Measurements from ENCODE around the gene WDR77.

The WDR77 gene

GRCh38 chr1:111468717-111469100 lies 19.7 kb upstream of the WDR77 start:
- no peak for DNase-seq

- DNase-seq: no peak
Observed at GRCh38 chr1:111467865-111468716, 19.0 kb upstream of the WDR77 start.

- no peak for DNase-seq
Observed at GRCh38 chr1:111466480-111466879, 17.4 kb upstream of the WDR77 start.

- no peak for DNase-seq
Observed at GRCh38 chr1:111465754-111466153, 16.7 kb upstream of the WDR77 start.

GRCh38 chr1:111463029-111463683 lies 14.1 kb upstream of the WDR77 start:
- DNase-seq: no peak

GRCh38 chr1:111462370-111463028 lies 13.4 kb upstream of the WDR77 start:
- no peak for DNase-seq

- DNase-seq: no peak
Observed at GRCh38 chr1:111461765-111462164, 12.7 kb upstream of the WDR77 start.

GRCh38 chr1:111455642-111456031 lies 6.6 kb upstream of the WDR77 start:
- DNase-seq: no peak

GRCh38 chr1:111454859-111455641 lies 6.0 kb upstream of the WDR77 start:
- no peak for DNase-seq

- no peak for DNase-seq
Observed at GRCh38 chr1:111453706-111454105, 4.7 kb upstream of the WDR77 start.

- DNase-seq: no peak
Observed at GRCh38 chr1:111452581-111452980, 3.5 kb upstream of the WDR77 start.

GRCh38 chr1:111450185-111450584 lies 1.1 kb upstream of the WDR77 start:
- DNase-seq: no peak

GRCh38 chr1:111449703-111450017 lies 604 bp upstream of the WDR77 start:
- no peak for DNase-seq

- DNase-seq: peak; percentile 33 to 47
Observed at GRCh38 chr1:111448482-111448917, 556 bp downstream of the WDR77 start.

GRCh38 chr1:111446967-111447892 lies 1.8 kb downstream of the WDR77 start:
- DNase-seq: no peak

- DNase-seq: no peak
Observed at GRCh38 chr1:111446546-111446945, 2.5 kb downstream of the WDR77 start.

- DNase-seq: no peak
Observed at GRCh38 chr1:111444031-111444430, 5.0 kb downstream of the WDR77 start.

GRCh38 chr1:111442457-111442856 lies 6.6 kb downstream of the WDR77 start:
- DNase-seq: peak in 1 of 2 donors; percentile 21

GRCh38 chr1:111441573-111442192 lies 7.4 kb downstream of the WDR77 start:
- DNase-seq: peak; percentile 66 to 67

GRCh38 chr1:111439461-111440351 lies 9.3 kb downstream of the WDR77 start:
- DNase-seq: no peak

All from stimulated activated CD4-positive, alpha-beta T cell treated with anti-CD3 and anti-CD28 coated beads, Interleukin-2, amount 100 ng/mL, for 24 hours (primary cell).